Measurements from ENCODE around the gene LTBP3. TPM values are rescaled to one million over a fixed set of nuclear protein-coding genes. Genes with fewer than 3 reads are reported as not detected.

Gene LTBP3
- total and polyA plus RNA-seq, 9 of the 15 experiments (the other 6 are each of a cell fraction or from before 2014, with no cell fraction given): 0.06 to 20.5 (median 4.8) TPM

DNA sequence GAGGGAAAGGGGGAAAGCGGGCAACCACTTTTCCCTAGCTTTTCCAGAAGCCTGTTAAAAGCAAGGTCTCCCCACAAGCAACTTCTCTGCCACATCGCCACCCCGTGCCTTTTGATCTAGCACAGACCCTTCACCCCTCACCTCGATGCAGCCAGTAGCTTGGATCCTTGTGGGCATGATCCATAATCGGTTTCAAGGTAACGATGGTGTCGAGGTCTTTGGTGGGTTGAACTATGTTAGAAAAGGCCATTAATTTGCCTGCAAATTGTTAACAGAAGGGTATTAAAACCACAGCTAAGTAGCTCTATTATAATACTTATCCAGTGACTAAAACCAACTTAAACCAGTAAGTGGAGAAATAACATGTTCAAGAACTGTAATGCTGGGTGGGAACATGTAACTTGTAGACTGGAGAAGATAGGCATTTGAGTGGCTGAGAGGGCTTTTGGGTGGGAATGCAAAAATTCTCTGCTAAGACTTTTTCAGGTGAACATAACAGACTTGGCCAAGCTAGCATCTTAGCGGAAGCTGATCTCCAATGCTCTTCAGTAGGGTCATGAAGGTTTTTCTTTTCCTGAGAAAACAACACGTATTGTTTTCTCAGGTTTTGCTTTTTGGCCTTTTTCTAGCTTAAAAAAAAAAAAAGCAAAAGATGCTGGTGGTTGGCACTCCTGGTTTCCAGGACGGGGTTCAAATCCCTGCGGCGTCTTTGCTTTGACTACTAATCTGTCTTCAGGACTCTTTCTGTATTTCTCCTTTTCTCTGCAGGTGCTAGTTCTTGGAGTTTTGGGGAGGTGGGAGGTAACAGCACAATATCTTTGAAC is 52.5 kb downstream of the LTBP3 start (continued):
- peak; percentile 93 for TF ChIP-seq SMAD3 (CRISPR knock-in tag; conservative IDR thresholded peaks at IDR 0.05)
- no peak for TF ChIP-seq SMARCE1 (IDR thresholded peaks at IDR 0.05)
- TF ChIP-seq ZBTB17 (CRISPR knock-in tag; IDR thresholded peaks at IDR 0.05): peak; percentile 82
- TF ChIP-seq ELF4 (CRISPR knock-in tag; IDR thresholded peaks at IDR 0.05): peak; percentile 89
- TF ChIP-seq, protein P1, sequence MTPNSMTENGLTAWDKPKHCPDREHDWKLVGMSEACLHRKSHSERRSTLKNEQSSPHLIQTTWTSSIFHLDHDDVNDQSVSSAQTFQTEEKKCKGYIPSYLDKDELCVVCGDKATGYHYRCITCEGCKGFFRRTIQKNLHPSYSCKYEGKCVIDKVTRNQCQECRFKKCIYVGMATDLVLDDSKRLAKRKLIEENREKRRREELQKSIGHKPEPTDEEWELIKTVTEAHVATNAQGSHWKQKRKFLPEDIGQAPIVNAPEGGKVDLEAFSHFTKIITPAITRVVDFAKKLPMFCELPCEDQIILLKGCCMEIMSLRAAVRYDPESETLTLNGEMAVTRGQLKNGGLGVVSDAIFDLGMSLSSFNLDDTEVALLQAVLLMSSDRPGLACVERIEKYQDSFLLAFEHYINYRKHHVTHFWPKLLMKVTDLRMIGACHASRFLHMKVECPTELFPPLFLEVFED (CRISPR knock-in tag; conservative IDR thresholded peaks at IDR 0.05): peak; percentile 97
- TF ChIP-seq CHD7 (IDR thresholded peaks at IDR 0.05; ENCODE audit: low read depth, low read length): peak; percentile 85
- TF ChIP-seq, protein P2, sequence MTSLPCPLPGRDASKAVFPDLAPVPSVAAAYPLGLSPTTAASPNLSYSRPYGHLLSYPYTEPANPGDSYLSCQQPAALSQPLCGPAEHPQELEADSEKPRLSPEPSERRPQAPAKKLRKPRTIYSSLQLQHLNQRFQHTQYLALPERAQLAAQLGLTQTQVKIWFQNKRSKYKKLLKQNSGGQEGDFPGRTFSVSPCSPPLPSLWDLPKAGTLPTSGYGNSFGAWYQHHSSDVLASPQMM (CRISPR knock-in tag; IDR thresholded peaks at IDR 0.05): peak; percentile 79; the same call in 1 of the 2 replicates
- no peak for TF ChIP-seq CCNT2 (IDR thresholded peaks at IDR 0.05; ENCODE audit: borderline replicate concordance, extremely low read depth, insufficient read length, low read depth, low read length)
- no peak for TF ChIP-seq NR2C2 (CRISPR knock-in tag; IDR thresholded peaks at IDR 0.05)
- TF ChIP-seq NR2C2 (tag; IDR thresholded peaks at IDR 0.05): no peak
- peak; percentile 62; the same call in 1 of the 2 replicates for TF ChIP-seq CHD2 (IDR thresholded peaks at IDR 0.05; ENCODE audit: low read depth, low read length)
- TF ChIP-seq ZBTB34 (CRISPR knock-in tag; IDR thresholded peaks at IDR 0.05): 0 out of 2 replicates have a peak, but pooled peaks have one; percentile 25
